Measurements from ENCODE around the gene PTOV1.

Gene PTOV1

GRCh38 chr19:49906879-49907564 is 56.1 kb downstream of the PTOV1 start:
- no peak for TF ChIP-seq ZFX (IDR thresholded peaks at IDR 0.05; ENCODE audit: borderline replicate concordance)
- TF ChIP-seq CTCF (IDR thresholded peaks at IDR 0.05): no peak
- no peak overlapping the region for H3K27ac ChIP-seq

GRCh38 chr19:49907745-49908446 is 56.9 kb downstream of the PTOV1 start:
- no peak overlapping the region for H3K27ac ChIP-seq
- TF ChIP-seq CTCF (IDR thresholded peaks at IDR 0.05): no peak

- TF ChIP-seq CTCF (IDR thresholded peaks at IDR 0.05) (no peak), ZFX (IDR thresholded peaks at IDR 0.05; ENCODE audit: borderline replicate concordance) (no peak)
- H3K27ac ChIP-seq: no peak overlapping the region
These were observed 57.8 kb downstream of the PTOV1 start for GRCh38 chr19:49908480-49909420.

GRCh38 chr19:49910179-49910578 is 59.2 kb downstream of the PTOV1 start:
- no peak overlapping the region for H3K27ac ChIP-seq
- TF ChIP-seq ZFX (IDR thresholded peaks at IDR 0.05; ENCODE audit: borderline replicate concordance) (no peak), CTCF (IDR thresholded peaks at IDR 0.05) (no peak)

Data from 22Rv1 (cell line).